ENCODE results near the gene SPDYE4.

- TF ChIP-seq CTCF (conservative IDR thresholded peaks at IDR 0.05; ENCODE audit: low read length) (no peak), EZH2phosphoT487 (IDR thresholded peaks at IDR 0.05; ENCODE audit: borderline replicate concordance, low read depth, low read length) (no peak)
Measured at GRCh38 chr17:8701221-8701620, 57.1 kb downstream of the SPDYE4 start.

All from OCI-LY7 (cell line).